SJCRH30 (cell line): ENCODE results near the gene EIF4B. TPM values are rescaled to one million over a fixed set of nuclear protein-coding genes. Genes with fewer than 3 reads are reported as not detected.
"Not testable (repeated sequence)": the region's sequence is repeated elsewhere in the genome, so short reads cannot be mapped to it uniquely, and the experiment has no call there.

Experiments used
- DNase-seq, 2 experiments: peaks; one replicate each; pipeline ENCODE4 v3.0.0-alpha.2; 2015 to 2020
- H3K27ac ChIP-seq: fragments of 250-450 bp; sonication (Bioruptor Pico); 2 replicates; pipeline ENCODE4 v1.5.1; 2020; ENCODE audit warnings: mild to moderate bottlenecking, moderate library complexity
- H3K27me3 ChIP-seq: fragments of 250-450 bp; sonication (Bioruptor Pico); 2 replicates; pipeline ENCODE4 v1.5.1; 2020; ENCODE audit warnings: mild to moderate bottlenecking, moderate library complexity
- H3K36me3 ChIP-seq: fragments of 250-450 bp; sonication (Bioruptor Pico); 2 replicates; pipeline ENCODE4 v1.5.1; 2020; ENCODE audit warnings: mild to moderate bottlenecking, moderate library complexity
- H3K4me1 ChIP-seq: fragments of 250-450 bp; sonication (Bioruptor Pico); 2 replicates; pipeline ENCODE4 v1.5.1; 2020; ENCODE audit warnings: mild to moderate bottlenecking, moderate library complexity
- H3K4me3 ChIP-seq: fragments of 250-450 bp; sonication (Bioruptor Pico); 2 replicates; pipeline ENCODE4 v1.5.1; 2020; ENCODE audit warnings: mild to moderate bottlenecking, moderate library complexity
- H3K9me3 ChIP-seq: fragments of 250-450 bp; sonication (Bioruptor Pico); replicated peaks from 2 replicates; pipeline ENCODE4 v1.5.1; 2020; ENCODE audit warnings: mild to moderate bottlenecking, moderate library complexity
- total RNA-seq: library from RNA; depleted of rRNA; stranded (reverse); fragments of >200 nt; shearing (Covaris generic); gene quantifications from 2 replicates; pipeline ENCODE4 v1.2.3, GENCODE V29; 2014

Gene EIF4B
- total RNA-seq, 1 experiment from 2014 or later: 541 TPM

- peaks cover 70% of the 10 kb centered on the region for H3K36me3 ChIP-seq
- no peak for DNase-seq
- H3K4me3 ChIP-seq: no peak overlapping the region
- H3K27ac ChIP-seq: no peak overlapping the region
- 0 out of 2 replicates have a peak, but pooled peaks cover 3% of the 10 kb centered on the region for H3K9me3 ChIP-seq
- H3K4me1 ChIP-seq: peaks cover 19% of the 10 kb centered on the region
- H3K27me3 ChIP-seq: no peaks in the 10 kb centered on the region
These were observed 5.6 kb downstream of the EIF4B start for GRCh38 chr12:53011889-53012288.

GRCh38 chr12:53012928-53013327 lies 6.7 kb downstream of the EIF4B start:
- peaks cover 13% of the 10 kb centered on the region for H3K4me1 ChIP-seq
- H3K27me3 ChIP-seq: no peaks in the 10 kb centered on the region
- peaks cover 74% of the 10 kb centered on the region for H3K36me3 ChIP-seq
- H3K9me3 ChIP-seq: no peaks in the 10 kb centered on the region
- no peak overlapping the region for H3K27ac ChIP-seq
- DNase-seq: no peak
- H3K4me3 ChIP-seq: no peak overlapping the region

GRCh38 chr12:53014709-53015108 lies 8.5 kb downstream of the EIF4B start:
- H3K9me3 ChIP-seq: no peaks in the 10 kb centered on the region
- no peak overlapping the region for H3K4me3 ChIP-seq
- no peak for DNase-seq
- H3K27me3 ChIP-seq: no peaks in the 10 kb centered on the region
- H3K27ac ChIP-seq: no peak overlapping the region
- 0 out of 2 replicates have a peak, but pooled peaks cover 4% of the 10 kb centered on the region for H3K4me1 ChIP-seq
- peaks cover 75% of the 10 kb centered on the region for H3K36me3 ChIP-seq

GRCh38 chr12:53025250-53025649 lies 19.0 kb downstream of the EIF4B start:
- Histone ChIP-seq H3K27me3 (no peaks in the 10 kb centered on the region), H3K9me3 (no peaks in the 10 kb centered on the region), H3K4me1 (no peaks in the 10 kb centered on the region), H3K27ac (no peak overlapping the region), H3K4me3 (no peak overlapping the region), H3K36me3 (peaks cover 91% of the 10 kb centered on the region)
- DNase-seq: no peak

- not testable (repeated sequence) for H3K27ac ChIP-seq, DNase-seq, H3K9me3 ChIP-seq, H3K27me3 ChIP-seq, H3K4me3 ChIP-seq, H3K4me1 ChIP-seq
- H3K36me3 ChIP-seq: peaks cover 91% of the 10 kb centered on the region
These were observed 20.8 kb downstream of the EIF4B start for GRCh38 chr12:53027014-53027413.

- Histone ChIP-seq H3K9me3 (no peaks in the 10 kb centered on the region), H3K4me3 (no peak overlapping the region), H3K27ac (no peak overlapping the region), H3K4me1 (no peaks in the 10 kb centered on the region), H3K27me3 (no peaks in the 10 kb centered on the region), H3K36me3 (peaks cover 85% of the 10 kb centered on the region)
- no peak for DNase-seq
These were observed 25.4 kb downstream of the EIF4B start for GRCh38 chr12:53031616-53032015.

- peaks cover 88% of the 10 kb centered on the region for H3K36me3 ChIP-seq
- H3K27ac ChIP-seq, DNase-seq, H3K9me3 ChIP-seq, H3K27me3 ChIP-seq, H3K4me3 ChIP-seq, H3K4me1 ChIP-seq: not testable (repeated sequence)
These were observed 27.6 kb downstream of the EIF4B start for GRCh38 chr12:53033832-53034231.

GRCh38 chr12:53034459-53034858 lies 28.2 kb downstream of the EIF4B start:
- Histone ChIP-seq H3K27me3 (no peaks in the 10 kb centered on the region), H3K36me3 (peaks cover 88% of the 10 kb centered on the region), H3K4me3 (no peak overlapping the region), H3K4me1 (no peaks in the 10 kb centered on the region), H3K27ac (no peak overlapping the region), H3K9me3 (no peaks in the 10 kb centered on the region)
- DNase-seq: no peak

- DNase-seq: no peak
- peaks cover 75% of the 10 kb centered on the region for H3K36me3 ChIP-seq
These were observed 30.5 kb downstream of the EIF4B start for GRCh38 chr12:53036802-53037201.

GRCh38 chr12:53039851-53040250 lies 33.6 kb downstream of the EIF4B start:
- Histone ChIP-seq H3K4me3 (no peak overlapping the region), H3K36me3 (peaks cover 54% of the 10 kb centered on the region), H3K27me3 (no peaks in the 10 kb centered on the region), H3K27ac (no peak overlapping the region), H3K4me1 (no peaks in the 10 kb centered on the region; the same call in 1 of the 2 replicates), H3K9me3 (no peaks in the 10 kb centered on the region)
- DNase-seq: no peak

More at GRCh38 chr12:53036802-53037201, 30.5 kb downstream of the EIF4B start:
- H3K27ac ChIP-seq: no peak overlapping the region
- no peaks in the 10 kb centered on the region for H3K4me1 ChIP-seq
- no peaks in the 10 kb centered on the region for H3K9me3 ChIP-seq
- H3K27me3 ChIP-seq: no peaks in the 10 kb centered on the region
- no peak overlapping the region for H3K4me3 ChIP-seq

- no peak for DNase-seq
These were observed 36.6 kb downstream of the EIF4B start for GRCh38 chr12:53042607-53043454.

GRCh38 chr12:53044052-53044581 lies 37.9 kb downstream of the EIF4B start:
- Histone ChIP-seq H3K36me3 (peaks cover 17% of the 10 kb centered on the region), H3K4me3 (no peak overlapping the region), H3K9me3 (no peaks in the 10 kb centered on the region), H3K27ac (no peak overlapping the region), H3K4me1 (peaks cover 15% of the 10 kb centered on the region), H3K27me3 (no peaks in the 10 kb centered on the region)
- DNase-seq: no peak

More at GRCh38 chr12:53042607-53043454, 36.6 kb downstream of the EIF4B start:
- Histone ChIP-seq H3K4me3 (no peak overlapping the region), H3K4me1 (peaks cover 2% of the 10 kb centered on the region; the same call in 1 of the 2 replicates), H3K27ac (no peak overlapping the region), H3K36me3 (peaks cover 30% of the 10 kb centered on the region), H3K27me3 (no peaks in the 10 kb centered on the region), H3K9me3 (no peaks in the 10 kb centered on the region)

GRCh38 chr12:53044896-53045695 lies 38.8 kb downstream of the EIF4B start:
- H3K27me3 ChIP-seq: no peaks in the 10 kb centered on the region
- H3K4me1 ChIP-seq: peaks cover 19% of the 10 kb centered on the region
- H3K9me3 ChIP-seq: no peaks in the 10 kb centered on the region
- H3K36me3 ChIP-seq: peaks cover 8% of the 10 kb centered on the region; the same call in 1 of the 2 replicates
- H3K4me3 ChIP-seq: no peak overlapping the region
- H3K27ac ChIP-seq: no peak overlapping the region
- no peak for DNase-seq

GRCh38 chr12:53045696-53046045 lies 39.4 kb downstream of the EIF4B start:
- H3K27ac ChIP-seq: no peak overlapping the region
- H3K9me3 ChIP-seq: no peaks in the 10 kb centered on the region
- no peak for DNase-seq
- H3K36me3 ChIP-seq: peaks cover 8% of the 10 kb centered on the region; the same call in 1 of the 2 replicates
- peaks cover 21% of the 10 kb centered on the region for H3K4me1 ChIP-seq
- peak overlapping the region; percentile 64; the same call in 1 of the 2 replicates for H3K4me3 ChIP-seq
- H3K27me3 ChIP-seq: no peaks in the 10 kb centered on the region
